ENCODE results near the gene DNMBP.
A peak's percentile ranks its signal among the peaks of the same experiment; 100 is the strongest.
"Not testable (repeated sequence)": the region's sequence is repeated elsewhere in the genome, so short reads cannot be mapped to it uniquely, and the experiment has no call there.

Gene DNMBP

GRCh38 chr10:100019787-100020141, 10.0 kb upstream of the DNMBP start:
- DNase-seq = no peak

- DNase-seq = no peak
Observed at GRCh38 chr10:100014071-100014762, 4.5 kb upstream of the DNMBP start.

- DNase-seq = no peak
Observed at GRCh38 chr10:100013621-100014020, 3.9 kb upstream of the DNMBP start.

GRCh38 chr10:100011906-100012305, 2.2 kb upstream of the DNMBP start:
- not testable (repeated sequence) for DNase-seq

- no peak for DNase-seq
Observed at GRCh38 chr10:100009283-100009792, 409 bp downstream of the DNMBP start.

GRCh38 chr10:100008708-100009282, 952 bp downstream of the DNMBP start:
- no peak for DNase-seq

GRCh38 chr10:100008142-100008522, 1.6 kb downstream of the DNMBP start:
- no peak for DNase-seq

GRCh38 chr10:100007231-100008141, 2.3 kb downstream of the DNMBP start:
- DNase-seq = no peak

- no peak for DNase-seq
Observed at GRCh38 chr10:100006243-100006886, 3.4 kb downstream of the DNMBP start.

- DNase-seq = no peak
Observed at GRCh38 chr10:100004805-100005510, 4.8 kb downstream of the DNMBP start.

- no peak for DNase-seq
Observed at GRCh38 chr10:100000109-100000644, 9.6 kb downstream of the DNMBP start.

- no peak for DNase-seq
Observed at GRCh38 chr10:99999319-100000108, 10.2 kb downstream of the DNMBP start.

- DNase-seq = no peak
Observed at GRCh38 chr10:99998889-99999288, 10.9 kb downstream of the DNMBP start.

- no peak for DNase-seq
Observed at GRCh38 chr10:99996671-99997648, 12.8 kb downstream of the DNMBP start.

GRCh38 chr10:99995713-99996112, 14.0 kb downstream of the DNMBP start:
- DNase-seq = no peak

- no peak for DNase-seq
Observed at GRCh38 chr10:99995269-99995668, 14.5 kb downstream of the DNMBP start.

GRCh38 chr10:99994801-99995200, 14.9 kb downstream of the DNMBP start:
- DNase-seq = no peak

- peak; percentile 69 for DNase-seq
Observed at GRCh38 chr10:99993701-99994689, 15.8 kb downstream of the DNMBP start.

GRCh38 chr10:99985637-99986036, 24.1 kb downstream of the DNMBP start:
- DNase-seq = not testable (repeated sequence)
